OCI-LY3 (cell line): ENCODE results near the gene PPP3R1.

Source experiments
- H2AFZ ChIP-seq: fragments of 200-600, 300-600 bp; shearing (Covaris generic); 2 replicates; pipeline ENCODE4 v1.6.0; 2014; ENCODE audit warnings: antibody characterized with exemption, low read depth, low read length
- H3K27ac ChIP-seq: fragments of 200-600, 300-600 bp; sonication (generic); 2 replicates; pipeline ENCODE4 v1.5.1; 2014; ENCODE audit warnings: mild to moderate bottlenecking, low read length, moderate library complexity, mixed read lengths
- H3K27me3 ChIP-seq: fragments of 200-600, 300-600 bp; sonication (generic); 2 replicates; pipeline ENCODE4 v1.6.1; 2014; ENCODE audit warnings: low read depth, low read length, mixed read lengths
- H3K36me3 ChIP-seq: fragments of 200-600, 300-600 bp; sonication (generic); replicated peaks from 2 replicates; pipeline ENCODE3; 2014; ENCODE audit warnings: low read depth, low read length, mixed read lengths
- H3K4me1 ChIP-seq: fragments of 300-600, 200-600 bp; sonication (generic); 2 replicates; pipeline ENCODE4 v1.6.1; 2014; ENCODE audit warnings: low read length, mixed read lengths
- H3K4me2 ChIP-seq: fragments of 200-600, 300-600 bp; sonication (generic); 2 replicates; pipeline ENCODE4 v1.6.1; 2014; ENCODE audit warnings: low read length, mixed read lengths
- H3K4me3 ChIP-seq: fragments of 300-600, 200-600 bp; sonication (generic); 2 replicates; pipeline ENCODE4 v1.5.1; 2014; ENCODE audit warnings: antibody characterized with exemption, mild to moderate bottlenecking, low read length, moderate library complexity
- H3K79me2 ChIP-seq: fragments of 300-600, 200-600 bp; shearing (Covaris generic); 2 replicates; pipeline ENCODE4 v1.6.1; 2014; ENCODE audit warnings: mild to moderate bottlenecking, low read length, mixed read lengths
- H3K9ac ChIP-seq: fragments of 300-600, 200-600 bp; shearing (Covaris generic); 2 replicates; pipeline ENCODE4 v1.6.0; 2014; ENCODE audit warnings: mild to moderate bottlenecking, low read length, moderate library complexity
- H3K9me3 ChIP-seq: fragments of 200-600, 300-600 bp; shearing (Covaris generic); 2 replicates; pipeline ENCODE4 v1.6.1; 2014; ENCODE audit warnings: low read length, mixed read lengths; ENCODE audit not compliant: insufficient read depth
- H4K20me1 ChIP-seq: fragments of 200-600, 300-600 bp; sonication (generic); 2 replicates; pipeline ENCODE4 v1.6.1; 2016; ENCODE audit warnings: low read length, mixed read lengths; ENCODE audit not compliant: insufficient read depth
- EZH2phosphoT487 ChIP-seq: fragments of 200-600 bp; shearing (Covaris generic); IDR thresholded peaks from 2 replicates; pipeline ENCODE4 v1.6.1; 2018; ENCODE audit warnings: antibody characterized with exemption, mixed run types, low read depth
- TF ChIP-seq, protein P1 (sequence below): fragments of 200-600, 300-600 bp; sonication (generic); IDR thresholded peaks from 2 replicates; pipeline ENCODE4 v1.5.1; 2014; ENCODE audit warnings: antibody characterized with exemption, low read length, low read depth

PPP3R1 gene

GRCh38 chr2:68226794-68227193 is 25.5 kb downstream of the PPP3R1 start:
- Histone ChIP-seq H3K27ac (no peak overlapping the region), H3K27me3 (no peaks in the 10 kb centered on the region), H2AFZ (no peak overlapping the region), H3K9me3 (no peaks in the 10 kb centered on the region), H3K4me3 (no peak overlapping the region), H3K9ac (no peak overlapping the region; the same call in 1 of the 2 replicates), H3K36me3 (peaks cover 8% of the 10 kb centered on the region), H3K4me1 (peaks cover 20% of the 10 kb centered on the region), H3K4me2 (no peak overlapping the region), H3K79me2 (peaks cover 100% of the 10 kb centered on the region), H4K20me1 (peaks cover 94% of the 10 kb centered on the region)
- no peak for TF ChIP-seq EZH2phosphoT487
- TF ChIP-seq, protein P1, sequence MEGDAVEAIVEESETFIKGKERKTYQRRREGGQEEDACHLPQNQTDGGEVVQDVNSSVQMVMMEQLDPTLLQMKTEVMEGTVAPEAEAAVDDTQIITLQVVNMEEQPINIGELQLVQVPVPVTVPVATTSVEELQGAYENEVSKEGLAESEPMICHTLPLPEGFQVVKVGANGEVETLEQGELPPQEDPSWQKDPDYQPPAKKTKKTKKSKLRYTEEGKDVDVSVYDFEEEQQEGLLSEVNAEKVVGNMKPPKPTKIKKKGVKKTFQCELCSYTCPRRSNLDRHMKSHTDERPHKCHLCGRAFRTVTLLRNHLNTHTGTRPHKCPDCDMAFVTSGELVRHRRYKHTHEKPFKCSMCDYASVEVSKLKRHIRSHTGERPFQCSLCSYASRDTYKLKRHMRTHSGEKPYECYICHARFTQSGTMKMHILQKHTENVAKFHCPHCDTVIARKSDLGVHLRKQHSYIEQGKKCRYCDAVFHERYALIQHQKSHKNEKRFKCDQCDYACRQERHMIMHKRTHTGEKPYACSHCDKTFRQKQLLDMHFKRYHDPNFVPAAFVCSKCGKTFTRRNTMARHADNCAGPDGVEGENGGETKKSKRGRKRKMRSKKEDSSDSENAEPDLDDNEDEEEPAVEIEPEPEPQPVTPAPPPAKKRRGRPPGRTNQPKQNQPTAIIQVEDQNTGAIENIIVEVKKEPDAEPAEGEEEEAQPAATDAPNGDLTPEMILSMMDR = no peak

DNA sequence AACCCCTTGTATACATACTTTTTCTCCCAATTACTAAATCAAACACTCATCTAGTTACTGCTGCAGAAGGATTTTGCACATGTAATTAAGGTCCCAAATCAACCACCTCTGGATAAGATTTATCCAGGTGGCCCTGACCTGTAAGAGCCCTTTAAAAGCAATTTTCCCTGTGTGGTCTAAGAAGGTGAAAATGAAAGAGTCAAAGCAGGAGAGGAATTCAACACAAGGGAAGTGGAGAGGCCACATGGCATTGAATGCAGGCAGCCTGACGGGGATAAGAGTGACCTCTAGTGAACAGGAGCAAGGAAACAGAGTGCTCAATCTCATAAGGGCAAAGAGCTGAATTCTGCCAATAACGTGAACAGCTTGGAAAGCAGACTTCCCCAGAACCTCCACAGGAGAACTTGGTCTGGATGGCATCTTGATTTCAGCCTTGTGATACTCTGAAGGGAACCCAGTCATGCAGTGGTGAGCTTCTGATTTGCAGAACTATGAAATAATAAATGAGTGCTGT is 27.2 kb downstream of the PPP3R1 start:
- Histone ChIP-seq H3K27ac (no peak overlapping the region), H4K20me1 (peaks cover 90% of the 10 kb centered on the region), H3K4me2 (no peak overlapping the region), H3K9ac (no peak overlapping the region), H2AFZ (no peak overlapping the region), H3K9me3 (no peaks in the 10 kb centered on the region), H3K36me3 (peaks cover 8% of the 10 kb centered on the region), H3K27me3 (no peaks in the 10 kb centered on the region), H3K79me2 (peaks cover 100% of the 10 kb centered on the region), H3K4me3 (no peak overlapping the region), H3K4me1 (peaks cover 20% of the 10 kb centered on the region)
- TF ChIP-seq, protein P1 = peak; percentile 49
- no peak for TF ChIP-seq EZH2phosphoT487

GRCh38 chr2:68223419-68223818 is 28.9 kb downstream of the PPP3R1 start:
- peaks cover 91% of the 10 kb centered on the region for H4K20me1 ChIP-seq
- no peak overlapping the region for H3K27ac ChIP-seq

DNA sequence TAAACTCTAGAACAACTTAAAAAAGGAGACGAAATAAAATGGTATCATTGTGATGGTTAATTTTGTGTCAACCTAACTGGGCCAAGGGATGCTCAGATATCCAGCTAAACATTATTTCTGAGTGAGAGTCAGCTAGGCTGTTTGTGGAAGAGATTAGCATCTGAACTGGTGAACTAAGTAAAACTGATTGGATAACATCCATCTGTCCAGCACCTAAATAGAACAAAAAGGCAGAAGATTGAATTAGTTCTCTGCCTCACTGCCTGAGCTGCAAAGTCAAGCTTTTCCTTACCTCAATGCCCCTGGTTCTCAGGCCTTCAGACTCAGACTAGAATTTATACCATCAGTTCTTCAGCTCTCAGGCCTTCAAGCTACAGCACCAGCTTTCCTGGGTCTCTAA is 30.0 kb downstream of the PPP3R1 start:
- H3K9me3 ChIP-seq = no peaks in the 10 kb centered on the region
- H3K79me2 ChIP-seq = peaks cover 100% of the 10 kb centered on the region
- no peak overlapping the region for H2AFZ ChIP-seq
- H3K4me2 ChIP-seq = no peak overlapping the region
- H3K27ac ChIP-seq = no peak overlapping the region
- no peak overlapping the region for H3K4me3 ChIP-seq
- H3K27me3 ChIP-seq = no peaks in the 10 kb centered on the region
- H3K36me3 ChIP-seq = peaks cover 12% of the 10 kb centered on the region
- peaks cover 87% of the 10 kb centered on the region for H4K20me1 ChIP-seq
- H3K4me1 ChIP-seq = peaks cover 38% of the 10 kb centered on the region
- H3K9ac ChIP-seq = no peak overlapping the region
- no peak for TF ChIP-seq EZH2phosphoT487
- TF ChIP-seq, protein P1 = no peak

More at GRCh38 chr2:68223419-68223818, 28.9 kb downstream of the PPP3R1 start:
- Histone ChIP-seq H3K4me3 (no peak overlapping the region), H3K9ac (no peak overlapping the region), H3K27me3 (no peaks in the 10 kb centered on the region), H3K9me3 (no peaks in the 10 kb centered on the region), H3K79me2 (peaks cover 100% of the 10 kb centered on the region), H3K36me3 (peaks cover 12% of the 10 kb centered on the region), H3K4me1 (peaks cover 31% of the 10 kb centered on the region), H2AFZ (no peak overlapping the region), H3K4me2 (no peak overlapping the region)
- TF ChIP-seq, protein P1 = no peak
- no peak for TF ChIP-seq EZH2phosphoT487
